Activated CD8-positive, alpha-beta memory T cell treated with anti-CD3 and anti-CD28 coated beads for 36 hours (primary cell): Measurements from ENCODE around the gene RPL10A. TPM values are rescaled to one million over a fixed set of nuclear protein-coding genes. Genes with fewer than 3 reads are reported as not detected.

Experiments
- CTCF ChIA-PET: fragments of 350-600 bp; sonication (Branson Sonifier 250); formaldehyde crosslinking; loops from one replicate; lab custom pipeline; 2021; ENCODE audit warnings: antibody characterized with exemption; lab: Charles Lee
- POLR2A ChIA-PET: fragments of 350-600 bp; sonication (Branson Sonifier 250); formaldehyde crosslinking; loops from one replicate; lab custom pipeline; 2021; ENCODE audit warnings: antibody characterized with exemption; lab: Charles Lee
- total RNA-seq, 2 experiments: library from RNA; stranded (reverse); gene quantifications; one replicate each; pipeline ENCODE4 v1.2.3, GENCODE V29; 2021

The RPL10A gene
- total RNA-seq, 2 experiments from 2014 or later: 1,836 to 1,849 TPM

- CTCF ChIA-PET: no interaction called here
- POLR2A ChIA-PET: no interaction called here
Observed at GRCh38 chr6:35483893-35484645, 15.9 kb downstream of the RPL10A start.

- ChIA-PET CTCF (no interaction called here), POLR2A (no interaction called here)
Observed at GRCh38 chr6:35484921-35485392, 16.8 kb downstream of the RPL10A start.

DNA sequence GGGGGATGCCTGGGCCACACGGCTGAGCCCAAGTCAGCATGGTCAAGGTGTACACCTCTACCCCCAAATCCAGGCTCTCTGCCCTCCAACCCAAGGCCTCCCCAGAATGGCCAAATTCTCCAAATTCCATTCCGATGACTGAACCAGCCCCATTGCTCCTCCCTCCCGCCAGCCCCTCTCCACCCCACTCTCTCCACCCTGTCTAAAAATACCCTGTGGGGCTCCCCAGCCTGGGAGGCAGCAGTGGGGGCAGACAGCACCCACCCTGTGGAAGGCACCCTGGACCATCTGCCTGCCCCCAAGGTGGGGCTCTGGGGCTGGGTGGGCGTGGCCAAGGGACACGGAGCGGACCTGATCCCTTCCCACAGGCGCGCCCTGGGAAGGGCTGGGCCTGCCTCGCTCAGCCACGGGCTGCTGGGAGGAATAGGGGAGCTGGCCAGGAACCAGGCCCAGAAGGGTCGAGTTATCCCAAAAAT lies 17.2 kb downstream of the RPL10A start:
- POLR2A ChIA-PET: no interaction called here

DNA sequence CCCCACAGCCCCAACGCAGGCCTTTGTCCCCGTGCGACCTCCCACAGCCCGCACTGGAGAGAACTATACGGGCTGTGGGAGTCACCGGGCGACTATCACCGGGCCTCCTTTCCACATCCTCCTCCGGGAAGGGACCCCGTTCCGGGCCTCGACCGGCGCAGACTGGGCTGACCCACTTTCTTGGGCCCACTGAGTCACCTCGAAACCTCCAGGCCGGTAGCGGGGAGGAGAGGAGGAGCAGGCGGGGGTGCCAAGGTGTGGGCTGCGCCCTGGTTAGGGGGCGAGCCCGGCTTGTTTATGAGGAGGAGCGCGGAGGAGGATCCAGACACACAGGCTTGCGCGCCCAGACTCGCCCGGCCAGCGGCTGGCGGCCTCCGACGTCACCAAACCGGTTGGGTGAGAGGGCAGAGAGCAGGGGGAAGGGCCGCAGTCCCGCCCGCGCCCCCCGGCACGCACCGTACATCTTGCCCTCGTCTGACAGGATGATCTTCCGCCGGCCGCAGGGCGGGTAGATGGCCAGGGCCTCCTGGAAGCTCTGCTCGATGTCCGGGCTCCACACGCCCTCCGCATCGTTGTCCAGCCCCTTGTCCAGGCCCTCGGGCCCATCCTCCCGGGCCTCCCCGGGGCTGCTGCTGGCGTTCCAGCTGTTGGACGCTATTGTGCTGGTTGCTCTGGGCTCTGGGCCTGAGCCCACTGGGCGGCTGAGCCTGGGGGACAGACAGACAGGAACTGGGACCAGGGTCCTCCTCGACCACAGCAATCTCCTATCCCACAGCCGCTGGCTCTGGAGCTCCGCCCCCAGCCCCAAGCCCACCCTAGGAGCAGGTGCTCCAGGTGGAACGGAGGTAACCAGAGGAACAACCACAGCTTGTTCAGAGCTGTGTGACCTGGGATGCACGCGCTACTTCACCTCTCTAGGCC lies 18.1 kb downstream of the RPL10A start:
- CTCF ChIA-PET: interaction anchor here (1.0 kb wide), 1 partner anchor 542 kb away, joined by 3 read pairs; no protein-coding TSS in a partner anchor
- POLR2A ChIA-PET: no interaction called here

More for the DNA sequence above, 17.2 kb downstream of the RPL10A start:
- CTCF ChIA-PET: no interaction called here

GRCh38 chr6:35487658-35488516 lies 19.7 kb downstream of the RPL10A start:
- POLR2A ChIA-PET: interaction anchor here (0.6 kb wide), 2 partner anchors 58 to 1498 kb away, joined by 3 to 4 read pairs; partner anchors contain the start of gene MTCH1
- CTCF ChIA-PET: interaction anchor here (1.0 kb wide), 1 partner anchor 541 kb away, joined by 3 read pairs; no protein-coding TSS in a partner anchor

- ChIA-PET CTCF (no interaction called here), POLR2A (no interaction called here)
Observed at GRCh38 chr6:35488517-35488862, 20.3 kb downstream of the RPL10A start.

DNA sequence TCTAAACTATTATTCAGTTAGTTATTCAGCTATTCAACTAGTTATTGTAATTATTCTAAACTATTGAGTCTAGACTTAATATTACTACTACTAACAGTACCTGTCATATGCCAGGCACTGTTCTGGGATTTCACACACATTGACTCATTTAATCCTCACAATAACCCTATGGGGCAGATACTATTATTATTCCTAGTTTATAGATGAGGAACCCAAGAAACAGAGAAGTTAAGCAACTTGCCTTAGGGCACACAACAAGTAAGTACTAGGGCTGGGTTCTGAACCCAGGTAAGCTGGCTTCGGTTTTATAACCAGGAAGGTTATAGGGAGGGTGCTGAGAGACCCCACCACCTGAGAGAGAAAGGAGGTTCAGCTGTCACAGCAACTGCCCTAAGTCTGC lies 20.9 kb downstream of the RPL10A start:
- CTCF ChIA-PET: no interaction called here
- POLR2A ChIA-PET: no interaction called here

- ChIA-PET POLR2A (interaction anchor here (0.7 kb wide), 1 partner anchor 17 kb away, joined by 4 read pairs; no protein-coding TSS in a partner anchor), CTCF (interaction anchor here (0.6 kb wide), 1 partner anchor 9 kb away, joined by 3 read pairs; no protein-coding TSS in a partner anchor)
Observed at GRCh38 chr6:35489995-35490791, 22.0 kb downstream of the RPL10A start.

GRCh38 chr6:35490821-35491557 lies 22.8 kb downstream of the RPL10A start:
- CTCF ChIA-PET: interaction anchor here (0.6 kb wide), 1 partner anchor 10 kb away, joined by 3 read pairs; no protein-coding TSS in a partner anchor
- POLR2A ChIA-PET: interaction anchor here (0.7 to 1.1 kb wide), 2 partner anchors 17 kb away, joined by 4 to 7 read pairs; no protein-coding TSS in a partner anchor

DNA sequence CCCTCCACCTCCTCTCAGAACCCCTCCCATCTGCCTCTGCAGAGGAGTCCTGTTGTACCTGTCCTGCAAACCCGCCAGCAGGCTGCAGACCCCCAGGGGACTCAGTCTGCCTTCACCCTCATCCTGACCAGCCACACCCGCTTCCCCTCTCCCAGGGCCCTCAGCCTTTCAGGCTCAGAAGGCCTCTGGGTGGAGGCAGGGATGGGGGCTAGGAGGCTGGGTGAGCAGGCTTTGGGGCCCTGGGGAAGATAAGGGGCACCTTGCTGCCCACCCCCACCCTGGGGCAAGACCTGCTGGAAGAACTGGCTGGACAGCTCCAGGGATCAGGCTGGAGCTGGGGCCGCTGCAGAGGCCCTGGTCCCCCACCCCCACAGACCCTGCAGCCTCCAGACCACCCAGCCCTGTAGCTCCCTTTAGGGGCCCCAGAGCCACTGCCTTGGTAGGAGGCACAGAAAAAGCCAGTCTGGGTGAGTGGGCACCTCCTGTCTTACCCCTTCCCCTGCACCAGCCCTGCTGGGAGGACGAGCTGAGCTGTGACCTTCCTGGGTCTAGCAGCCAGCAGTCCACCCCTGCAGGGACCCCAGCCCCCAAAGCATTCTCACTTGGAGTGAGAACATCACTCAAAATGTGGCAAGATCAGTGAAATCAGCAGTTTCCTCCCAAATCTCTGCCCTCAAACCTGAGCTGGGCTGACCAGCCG lies 23.5 kb downstream of the RPL10A start:
- POLR2A ChIA-PET: interaction anchor here (1.1 kb wide), 1 partner anchor 18 kb away, joined by 7 read pairs; no protein-coding TSS in a partner anchor
- CTCF ChIA-PET: no interaction called here

DNA sequence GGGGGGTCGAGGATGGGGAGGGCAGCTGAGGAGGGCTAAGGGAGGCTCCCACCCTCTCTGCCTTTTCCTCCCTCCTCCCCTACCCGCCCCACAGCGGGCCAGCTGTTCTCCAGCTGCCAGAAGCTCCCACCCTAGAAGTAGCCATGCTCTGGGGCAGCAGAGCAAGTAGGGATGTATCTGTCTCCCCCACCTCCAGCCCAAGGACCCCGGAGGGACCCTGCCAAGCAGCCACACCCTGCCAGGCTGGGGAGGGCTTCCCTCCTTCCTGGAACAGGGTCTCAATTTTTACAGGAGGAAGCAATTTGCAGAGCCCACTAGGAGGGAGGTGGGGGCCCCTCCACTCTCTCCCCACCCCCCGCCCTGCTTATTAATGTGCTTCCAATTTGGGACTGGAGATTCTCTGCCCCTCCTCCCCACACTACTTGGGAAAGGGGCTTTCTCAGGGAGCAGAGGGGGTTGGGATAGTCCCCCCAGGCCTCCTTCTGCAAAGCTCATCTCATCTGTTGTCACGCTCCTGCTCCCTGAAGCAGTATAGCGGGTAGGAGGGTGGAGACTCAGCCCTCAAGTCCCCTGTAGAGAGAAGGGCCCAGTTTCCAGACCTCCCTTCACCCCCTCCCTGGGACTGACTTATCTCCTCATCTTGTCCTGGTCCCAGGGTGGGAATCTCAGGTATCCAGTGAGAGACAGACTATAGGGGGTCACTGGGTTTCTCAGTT lies 24.2 kb downstream of the RPL10A start:
- POLR2A ChIA-PET: interaction anchor here (1.1 kb wide), 1 partner anchor 19 kb away, joined by 7 read pairs; no protein-coding TSS in a partner anchor
- CTCF ChIA-PET: no interaction called here

DNA sequence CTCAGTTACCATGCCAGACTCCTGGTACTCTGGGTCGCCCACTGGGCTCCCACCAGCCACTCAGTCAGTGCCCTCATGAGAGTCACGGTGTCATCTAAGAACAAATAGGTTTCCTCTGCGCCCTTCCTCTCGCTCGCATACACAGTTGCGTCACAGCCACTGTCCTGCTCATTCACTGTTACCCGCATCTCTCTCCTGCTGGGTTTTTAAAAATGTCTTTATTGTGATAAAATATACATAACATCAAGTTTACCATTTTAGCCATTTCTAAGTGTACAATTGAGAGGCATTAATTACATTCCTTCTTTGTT lies 24.7 kb downstream of the RPL10A start:
- POLR2A ChIA-PET: no interaction called here
- CTCF ChIA-PET: no interaction called here

DNA sequence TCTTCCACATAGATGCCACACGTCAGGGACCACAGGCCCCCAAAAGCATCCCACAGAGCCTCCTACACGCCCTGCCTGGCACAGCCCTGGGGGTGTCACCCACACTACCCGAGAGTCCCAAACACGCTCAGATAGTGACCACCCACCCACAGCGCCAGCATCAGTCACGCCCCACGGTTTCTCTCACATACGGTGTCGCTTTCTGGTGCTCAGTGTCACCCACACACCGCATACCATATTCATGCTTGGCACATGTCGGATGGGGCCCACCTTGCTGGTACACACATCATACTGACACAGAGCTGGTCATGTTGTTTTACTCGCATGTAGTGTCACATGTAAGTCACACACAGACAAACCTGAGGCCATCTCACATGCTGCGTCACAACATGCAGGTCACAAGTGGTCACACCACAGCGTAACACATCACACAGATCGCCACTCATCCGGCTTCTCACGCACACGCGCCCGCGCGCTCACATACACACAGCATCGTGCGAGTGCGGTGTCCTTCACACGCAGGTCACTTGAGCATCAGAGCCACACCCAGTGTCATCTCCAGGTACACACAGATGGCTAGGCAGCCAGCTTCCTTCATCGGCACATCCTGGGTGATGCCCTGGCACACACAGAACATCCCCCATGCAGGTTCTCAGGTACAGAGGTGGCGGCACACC lies 25.2 kb downstream of the RPL10A start:
- CTCF ChIA-PET: no interaction called here
- POLR2A ChIA-PET: no interaction called here

- POLR2A ChIA-PET: no interaction called here
- CTCF ChIA-PET: interaction anchor here (1.0 kb wide), 1 partner anchor 127 kb away, joined by 3 read pairs; no protein-coding TSS in a partner anchor
Observed at GRCh38 chr6:35494161-35494563, 26.0 kb downstream of the RPL10A start.

DNA sequence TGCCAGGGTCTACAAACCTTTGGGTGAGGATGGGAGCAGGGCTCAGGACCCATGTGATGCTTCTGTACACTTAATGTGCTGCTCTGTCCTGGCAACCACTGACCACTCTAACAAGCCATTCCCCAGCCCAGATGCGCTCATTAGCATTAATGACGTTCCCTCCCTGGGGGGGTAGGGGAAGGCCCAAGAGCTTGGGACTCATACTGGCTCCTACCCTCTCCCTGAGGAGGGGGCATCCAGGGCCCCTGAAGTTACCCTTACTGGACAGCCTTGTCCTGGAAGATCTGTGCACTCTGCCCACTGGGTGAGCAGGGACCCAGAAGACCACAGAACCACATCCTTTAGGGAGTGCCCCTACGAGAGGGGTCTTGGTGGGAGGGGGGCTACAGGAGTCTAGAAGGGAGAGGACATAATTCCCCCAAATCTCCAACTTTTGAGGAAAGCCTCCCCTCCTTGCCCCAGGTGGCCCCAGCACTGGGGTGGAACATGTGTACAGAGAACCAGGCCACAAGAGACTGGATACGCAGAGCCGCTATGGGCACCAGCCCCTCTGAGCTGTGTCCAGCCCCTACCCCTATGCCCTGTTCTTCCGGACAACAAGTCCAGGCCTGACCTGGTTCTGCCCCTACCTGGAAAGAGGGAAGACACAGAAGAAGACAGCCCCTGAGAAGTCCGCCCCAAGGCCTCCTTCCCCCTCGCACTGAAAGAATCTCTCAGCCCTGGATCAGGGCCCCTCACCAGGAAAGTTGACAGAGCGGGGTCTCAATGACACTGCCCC lies 27.2 kb downstream of the RPL10A start:
- POLR2A ChIA-PET: no interaction called here
- CTCF ChIA-PET: interaction anchor here (1.0 kb wide), 1 partner anchor 126 kb away, joined by 3 read pairs; no protein-coding TSS in a partner anchor
